ENCODE data around the gene GALNT7. TPM values are rescaled to one million over a fixed set of nuclear protein-coding genes. Genes with fewer than 3 reads are reported as not detected.

Gene GALNT7
- total RNA-seq, 1 experiment from 2014 or later, result 28.9 TPM

DNA sequence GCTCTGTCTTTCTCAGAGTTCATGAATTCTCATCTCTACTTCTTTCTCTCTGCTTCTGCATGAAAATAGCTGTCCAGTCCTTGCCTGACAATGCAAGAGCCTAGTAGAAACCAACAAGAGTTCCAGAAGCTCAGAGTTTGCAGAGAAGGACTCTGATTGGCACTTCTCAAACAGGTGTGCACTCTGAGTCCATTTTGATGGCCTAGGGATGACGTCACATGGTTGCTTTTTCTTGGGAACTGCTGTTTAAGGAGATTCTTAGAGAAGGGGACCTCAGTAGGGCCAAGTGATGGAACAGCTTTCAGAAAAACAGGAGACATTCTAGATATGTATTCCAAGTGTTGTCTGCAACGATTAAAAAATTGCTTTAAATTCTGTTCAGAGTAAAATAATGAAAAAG is 108.7 kb downstream of the GALNT7 start:
- Histone ChIP-seq H3K79me2 (ENCODE audit: low read length) (peaks cover 75% of the 10 kb centered on the region), H3K9me2 (replicated peaks; ENCODE audit: insufficient read depth, low read length) (no peaks in the 10 kb centered on the region), H2AFZ (ENCODE audit: low read length) (no peak overlapping the region), H3K4me3 (ENCODE audit: low read length) (no peak overlapping the region), H3K36me3 (ENCODE audit: insufficient read depth, low read length) (no peaks in the 10 kb centered on the region), H3K9me3 (ENCODE audit: low read length) (no peaks in the 10 kb centered on the region), H3K4me2 (ENCODE audit: low read depth, low read length, poor library complexity, severe bottlenecking) (no peak overlapping the region), H4K20me1 (ENCODE audit: insufficient read depth, low read depth, low read length) (no peaks in the 10 kb centered on the region), H3K27ac (ENCODE audit: low read length) (no peak overlapping the region), H3K4me1 (ENCODE audit: low read length) (no peaks in the 10 kb centered on the region), H3K9ac (ENCODE audit: low read length) (no peak overlapping the region), H3K27me3 (ENCODE audit: low read length) (no peaks in the 10 kb centered on the region)
- DNase-seq, result peak; percentile 32

DNA sequence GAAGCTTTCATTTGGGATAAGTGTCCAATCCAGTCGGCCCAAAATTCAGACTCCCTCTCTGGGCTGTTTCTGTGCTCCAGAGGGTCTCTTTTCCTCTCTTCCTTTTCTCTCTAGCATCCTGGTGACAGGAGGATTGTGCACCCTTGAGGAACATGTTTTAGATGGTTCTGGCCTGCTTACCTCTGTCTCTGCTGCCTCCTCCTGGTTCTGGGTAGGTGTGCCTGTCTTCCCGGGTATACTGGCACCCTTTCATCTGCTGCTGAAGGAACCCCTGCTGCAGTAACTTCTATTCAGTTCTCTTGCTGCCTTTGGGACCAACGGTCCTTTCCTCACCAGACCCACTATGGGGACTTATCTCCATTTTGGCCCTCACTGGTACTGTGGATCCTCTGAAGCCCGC is 112.4 kb downstream of the GALNT7 start:
- Histone ChIP-seq H3K9me2 (replicated peaks; ENCODE audit: insufficient read depth, low read length) (no peaks in the 10 kb centered on the region), H3K9me3 (ENCODE audit: low read length) (no peaks in the 10 kb centered on the region), H3K27me3 (ENCODE audit: low read length) (no peaks in the 10 kb centered on the region), H4K20me1 (ENCODE audit: insufficient read depth, low read depth, low read length) (no peaks in the 10 kb centered on the region), H3K4me3 (ENCODE audit: low read length) (no peak overlapping the region), H3K9ac (ENCODE audit: low read length) (no peak overlapping the region), H3K36me3 (ENCODE audit: insufficient read depth, low read length) (peaks cover 3% of the 10 kb centered on the region; the same call in 1 of the 2 replicates), H2AFZ (ENCODE audit: low read length) (no peak overlapping the region), H3K4me2 (ENCODE audit: low read depth, low read length, poor library complexity, severe bottlenecking) (no peak overlapping the region), H3K4me1 (ENCODE audit: low read length) (no peaks in the 10 kb centered on the region), H3K79me2 (ENCODE audit: low read length) (peaks cover 53% of the 10 kb centered on the region), H3K27ac (ENCODE audit: low read length) (no peak overlapping the region)
- no peak for DNase-seq

DNA sequence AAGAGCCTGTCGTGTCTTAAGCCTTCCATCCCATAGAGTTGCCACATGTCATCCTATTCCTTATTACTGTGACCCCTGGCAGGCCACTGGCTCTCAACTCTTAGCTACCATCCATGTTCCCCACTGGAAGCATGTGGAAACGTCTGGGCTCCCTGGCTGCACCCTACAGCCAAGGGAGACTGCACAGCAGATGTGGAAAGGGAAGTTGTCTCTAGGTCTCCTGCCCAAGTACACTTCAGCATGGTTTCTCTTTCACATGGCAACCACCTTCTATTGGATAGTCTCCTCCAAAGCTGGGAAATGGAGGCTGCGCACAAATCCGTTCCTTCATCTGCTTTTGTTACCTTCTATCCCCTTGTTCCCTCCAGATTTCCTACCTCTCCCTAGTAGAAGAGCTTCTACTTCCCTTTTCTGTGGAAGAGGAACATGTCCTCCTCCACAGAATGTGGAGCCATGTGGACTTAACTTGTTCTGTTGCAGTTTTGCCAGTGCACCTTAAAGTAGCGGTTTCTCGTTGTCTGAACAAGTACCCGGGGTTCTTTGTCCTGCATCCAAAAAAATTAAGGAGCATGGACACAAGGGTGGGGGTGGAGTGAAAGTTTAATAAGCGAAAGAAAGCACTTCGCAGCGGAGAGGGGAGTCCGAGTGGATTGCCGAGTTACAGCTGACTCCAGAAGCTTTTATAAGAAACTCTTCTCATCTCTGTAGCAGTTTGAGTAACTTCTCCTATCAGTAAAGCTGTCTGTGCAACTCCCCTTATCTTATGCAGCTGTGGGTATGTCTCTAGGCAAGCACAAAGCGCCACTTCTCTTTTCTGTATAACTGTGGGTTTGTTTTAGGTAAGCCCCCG is 113.0 kb downstream of the GALNT7 start:
- H3K4me3 ChIP-seq (ENCODE audit: low read length), result no peak overlapping the region
- H3K79me2 ChIP-seq (ENCODE audit: low read length), result peaks cover 54% of the 10 kb centered on the region
- H3K9me2 ChIP-seq (replicated peaks; ENCODE audit: insufficient read depth, low read length), result no peaks in the 10 kb centered on the region
- no peaks in the 10 kb centered on the region for H3K9me3 ChIP-seq (ENCODE audit: low read length)
- H3K9ac ChIP-seq (ENCODE audit: low read length), result no peak overlapping the region
- no peaks in the 10 kb centered on the region for H3K27me3 ChIP-seq (ENCODE audit: low read length)
- no peak for DNase-seq
- H2AFZ ChIP-seq (ENCODE audit: low read length), result no peak overlapping the region
- H4K20me1 ChIP-seq (ENCODE audit: insufficient read depth, low read depth, low read length), result no peaks in the 10 kb centered on the region
- H3K4me2 ChIP-seq (ENCODE audit: low read depth, low read length, poor library complexity, severe bottlenecking), result no peak overlapping the region
- H3K4me1 ChIP-seq (ENCODE audit: low read length), result no peaks in the 10 kb centered on the region
- H3K27ac ChIP-seq (ENCODE audit: low read length), result no peak overlapping the region
- peaks cover 5% of the 10 kb centered on the region; the same call in 1 of the 2 replicates for H3K36me3 ChIP-seq (ENCODE audit: insufficient read depth, low read length)

DNA sequence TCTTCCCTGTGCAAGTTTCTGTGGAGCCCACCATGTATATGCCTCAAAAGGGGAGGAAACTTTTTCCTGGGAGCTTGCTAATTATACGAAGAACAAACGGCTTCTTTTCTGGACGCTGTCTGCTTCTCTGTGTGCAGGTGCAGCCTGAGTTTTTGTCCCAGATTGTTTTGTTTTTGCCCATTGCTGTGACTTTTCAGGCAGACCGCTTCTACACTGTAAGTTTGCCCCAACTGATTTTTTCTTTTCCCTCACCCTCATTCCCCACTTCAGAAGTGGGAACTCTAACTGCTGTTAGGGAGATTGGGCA is 113.6 kb downstream of the GALNT7 start:
- Histone ChIP-seq H3K4me1 (ENCODE audit: low read length) (no peaks in the 10 kb centered on the region), H2AFZ (ENCODE audit: low read length) (no peak overlapping the region), H3K27me3 (ENCODE audit: low read length) (no peaks in the 10 kb centered on the region), H3K27ac (ENCODE audit: low read length) (no peak overlapping the region), H3K4me3 (ENCODE audit: low read length) (no peak overlapping the region), H3K9me2 (replicated peaks; ENCODE audit: insufficient read depth, low read length) (no peaks in the 10 kb centered on the region), H3K79me2 (ENCODE audit: low read length) (peaks cover 56% of the 10 kb centered on the region), H3K36me3 (ENCODE audit: insufficient read depth, low read length) (peaks cover 5% of the 10 kb centered on the region; the same call in 1 of the 2 replicates), H3K9me3 (ENCODE audit: low read length) (no peaks in the 10 kb centered on the region), H4K20me1 (ENCODE audit: insufficient read depth, low read depth, low read length) (no peaks in the 10 kb centered on the region), H3K4me2 (ENCODE audit: low read depth, low read length, poor library complexity, severe bottlenecking) (no peak overlapping the region), H3K9ac (ENCODE audit: low read length) (no peak overlapping the region)
- no peak for DNase-seq

DNA sequence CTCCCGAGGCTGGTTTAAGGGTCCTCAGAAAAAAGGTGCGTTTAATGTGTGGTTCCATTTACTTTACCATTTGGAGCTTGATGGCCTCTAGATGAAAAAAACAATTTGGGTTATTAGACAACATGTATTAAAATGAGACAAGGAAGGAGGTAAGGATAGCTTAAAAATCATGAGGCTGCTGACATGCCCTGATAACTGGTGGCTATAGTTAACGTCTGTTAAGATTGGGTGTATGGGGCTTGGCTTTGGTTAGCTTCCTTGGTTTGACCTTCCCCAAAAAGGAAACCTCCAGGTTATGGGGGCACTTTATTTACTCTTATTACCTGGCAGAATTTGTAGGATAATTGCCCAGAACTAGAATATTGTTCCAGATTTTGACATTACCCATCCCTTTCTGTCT is 114.0 kb downstream of the GALNT7 start:
- H3K4me2 ChIP-seq (ENCODE audit: low read depth, low read length, poor library complexity, severe bottlenecking), result no peak overlapping the region
- H3K27me3 ChIP-seq (ENCODE audit: low read length), result no peaks in the 10 kb centered on the region
- no peaks in the 10 kb centered on the region for H3K9me3 ChIP-seq (ENCODE audit: low read length)
- H3K4me3 ChIP-seq (ENCODE audit: low read length), result no peak overlapping the region
- no peak overlapping the region for H3K9ac ChIP-seq (ENCODE audit: low read length)
- no peaks in the 10 kb centered on the region for H3K9me2 ChIP-seq (replicated peaks; ENCODE audit: insufficient read depth, low read length)
- H3K79me2 ChIP-seq (ENCODE audit: low read length), result peaks cover 57% of the 10 kb centered on the region
- no peaks in the 10 kb centered on the region for H3K4me1 ChIP-seq (ENCODE audit: low read length)
- no peak overlapping the region for H2AFZ ChIP-seq (ENCODE audit: low read length)
- H4K20me1 ChIP-seq (ENCODE audit: insufficient read depth, low read depth, low read length), result no peaks in the 10 kb centered on the region
- DNase-seq, result no peak
- H3K36me3 ChIP-seq (ENCODE audit: insufficient read depth, low read length), result peaks cover 5% of the 10 kb centered on the region; the same call in 1 of the 2 replicates
- no peak overlapping the region for H3K27ac ChIP-seq (ENCODE audit: low read length)

DNA sequence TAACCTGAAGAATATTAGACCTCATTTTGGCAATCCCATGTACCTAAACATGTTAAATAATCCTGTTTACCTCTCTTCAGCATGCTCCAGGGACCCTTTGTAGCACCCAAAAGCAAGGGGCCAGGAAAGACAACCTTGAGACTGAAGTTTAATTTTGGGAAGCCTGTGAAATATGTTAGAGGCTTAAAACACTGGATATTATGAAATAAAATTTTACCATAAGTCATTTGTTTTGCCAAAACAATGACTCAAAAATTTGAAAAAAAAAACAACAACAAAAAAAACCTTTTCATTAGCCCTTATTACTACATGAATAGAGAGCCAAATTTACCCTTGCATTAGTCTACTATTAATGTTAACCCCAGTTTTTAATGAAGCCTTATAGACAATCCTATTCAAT is 115.9 kb downstream of the GALNT7 start:
- no peak overlapping the region for H3K4me2 ChIP-seq (ENCODE audit: low read depth, low read length, poor library complexity, severe bottlenecking)
- H3K9me3 ChIP-seq (ENCODE audit: low read length), result no peaks in the 10 kb centered on the region
- no peaks in the 10 kb centered on the region for H3K27me3 ChIP-seq (ENCODE audit: low read length)
- no peak overlapping the region for H3K9ac ChIP-seq (ENCODE audit: low read length)
- peaks cover 5% of the 10 kb centered on the region; the same call in 1 of the 2 replicates for H3K36me3 ChIP-seq (ENCODE audit: insufficient read depth, low read length)
- H3K4me1 ChIP-seq (ENCODE audit: low read length), result no peaks in the 10 kb centered on the region
- no peak overlapping the region for H3K27ac ChIP-seq (ENCODE audit: low read length)
- no peaks in the 10 kb centered on the region for H4K20me1 ChIP-seq (ENCODE audit: insufficient read depth, low read depth, low read length)
- peaks cover 51% of the 10 kb centered on the region for H3K79me2 ChIP-seq (ENCODE audit: low read length)
- no peak for DNase-seq
- no peak overlapping the region for H3K4me3 ChIP-seq (ENCODE audit: low read length)
- H2AFZ ChIP-seq (ENCODE audit: low read length), result no peak overlapping the region
- no peaks in the 10 kb centered on the region for H3K9me2 ChIP-seq (replicated peaks; ENCODE audit: insufficient read depth, low read length)

DNA sequence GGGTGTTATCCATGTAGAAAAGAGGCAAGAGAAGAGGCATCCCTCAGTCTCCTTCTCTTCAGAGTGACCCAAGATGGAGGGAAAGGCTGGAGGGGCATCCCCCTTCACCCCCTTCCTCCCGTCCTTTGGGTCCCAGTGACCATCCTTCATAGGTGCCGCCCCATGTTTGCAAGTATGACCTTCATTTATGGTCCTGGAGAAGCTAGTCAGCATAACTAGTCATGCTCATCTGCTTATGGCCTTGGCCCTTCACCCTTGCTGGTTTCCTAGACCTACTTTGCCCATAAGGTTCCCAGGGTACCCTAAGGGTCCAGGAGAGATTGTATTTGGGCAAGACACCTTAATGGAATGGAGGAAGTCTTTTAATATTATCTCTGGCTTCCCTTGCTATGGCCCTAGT is 118.9 kb downstream of the GALNT7 start:
- Histone ChIP-seq H3K79me2 (ENCODE audit: low read length) (peaks cover 62% of the 10 kb centered on the region), H3K27me3 (ENCODE audit: low read length) (no peaks in the 10 kb centered on the region), H2AFZ (ENCODE audit: low read length) (no peak overlapping the region), H4K20me1 (ENCODE audit: insufficient read depth, low read depth, low read length) (no peaks in the 10 kb centered on the region), H3K9me3 (ENCODE audit: low read length) (no peaks in the 10 kb centered on the region), H3K4me3 (ENCODE audit: low read length) (no peak overlapping the region), H3K4me2 (ENCODE audit: low read depth, low read length, poor library complexity, severe bottlenecking) (no peak overlapping the region), H3K4me1 (ENCODE audit: low read length) (no peaks in the 10 kb centered on the region), H3K9me2 (replicated peaks; ENCODE audit: insufficient read depth, low read length) (no peaks in the 10 kb centered on the region), H3K27ac (ENCODE audit: low read length) (no peak overlapping the region), H3K9ac (ENCODE audit: low read length) (no peak overlapping the region), H3K36me3 (ENCODE audit: insufficient read depth, low read length) (peaks cover 5% of the 10 kb centered on the region; the same call in 1 of the 2 replicates)
- DNase-seq, result no peak

DNA sequence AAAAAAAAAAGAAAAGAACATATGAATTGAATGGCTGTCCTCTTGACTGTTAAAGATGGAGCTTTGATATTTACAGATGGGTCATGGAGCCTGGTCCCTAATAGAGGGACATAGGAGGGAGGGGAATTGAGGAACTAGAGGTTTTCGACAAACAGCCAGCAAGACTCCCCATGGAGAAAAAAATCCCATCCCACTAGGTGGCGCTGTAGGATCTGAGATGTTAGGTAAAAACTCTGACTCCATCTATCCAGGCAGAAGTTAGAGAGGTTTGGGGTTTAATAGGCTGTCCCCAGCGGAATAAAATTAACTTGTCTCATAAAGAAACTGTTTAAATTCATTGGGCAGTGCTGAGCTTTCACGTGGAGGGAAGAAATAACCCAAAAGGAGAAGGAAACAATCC is 119.7 kb downstream of the GALNT7 start:
- no peak overlapping the region for H3K27ac ChIP-seq (ENCODE audit: low read length)
- peaks cover 60% of the 10 kb centered on the region for H3K79me2 ChIP-seq (ENCODE audit: low read length)
- H3K9me3 ChIP-seq (ENCODE audit: low read length), result no peaks in the 10 kb centered on the region
- H3K4me1 ChIP-seq (ENCODE audit: low read length), result no peaks in the 10 kb centered on the region
- no peak overlapping the region for H2AFZ ChIP-seq (ENCODE audit: low read length)
- no peaks in the 10 kb centered on the region for H4K20me1 ChIP-seq (ENCODE audit: insufficient read depth, low read depth, low read length)
- H3K27me3 ChIP-seq (ENCODE audit: low read length), result no peaks in the 10 kb centered on the region
- H3K4me2 ChIP-seq (ENCODE audit: low read depth, low read length, poor library complexity, severe bottlenecking), result no peak overlapping the region
- H3K4me3 ChIP-seq (ENCODE audit: low read length), result no peak overlapping the region
- H3K36me3 ChIP-seq (ENCODE audit: insufficient read depth, low read length), result peaks cover 5% of the 10 kb centered on the region; the same call in 1 of the 2 replicates
- H3K9ac ChIP-seq (ENCODE audit: low read length), result no peak overlapping the region
- peak; percentile 81 for DNase-seq
- H3K9me2 ChIP-seq (replicated peaks; ENCODE audit: insufficient read depth, low read length), result no peaks in the 10 kb centered on the region

Data from Karpas-422 (cell line).